GM12878 (cell line): ENCODE measurements around the gene SUSD1. TPM values are rescaled to one million over a fixed set of nuclear protein-coding genes. Genes with fewer than 3 reads are reported as not detected.

ENCODE experiments used
- ATAC-seq: fragments of 200-7000 bp; cut with Tn5 transposase; 3 replicates; pipeline ENCODE4 v1.9.1; 2020; ENCODE audit warnings: mild to moderate bottlenecking, moderate library complexity
- BruUV-seq: library from RNA; stranded (reverse); fragments of 400-500 nt; replicated peaks from 2 replicates; lab custom pipeline; 2021; lab: Mats Ljungman, UMichigan
- CTCF ChIA-PET: fragments of 300-600 bp; sonication (Branson Sonifier 250); formaldehyde crosslinking; extraction: SDS; loops from one replicate; lab custom pipeline; 2021; ENCODE audit warnings: inconsistent platforms; lab: Yijun Ruan, JAX
- POLR2A ChIA-PET: fragments of 350-600 bp; formaldehyde crosslinking; extraction: SDS; loops from one replicate; lab custom pipeline; 2021; ENCODE audit warnings: inconsistent platforms; lab: Charles Lee
- RAD21 ChIA-PET: fragments of 300-600 bp; sonication (Branson Sonifier 250); formaldehyde crosslinking; loops from one replicate; lab custom pipeline; 2023; ENCODE audit warnings: antibody characterized with exemption; ENCODE audit not compliant: unreplicated experiment; lab: Charles Lee
- SMC1A ChIA-PET: fragments of 300-600 bp; sonication (Branson Sonifier 250); formaldehyde crosslinking; loops from one replicate; lab custom pipeline; 2023; ENCODE audit not compliant: unreplicated experiment, uncharacterized antibody; lab: Charles Lee
- DNase-seq: peaks from one replicate; pipeline ENCODE4 v3.0.0-alpha.2; 2011; ENCODE audit warnings: low read depth, low spot score
- FAIRE-seq: peaks from 3 replicates; lab custom pipeline; 2011; peaks lifted over from hg19 to GRCh38; lab: Jason Lieb, UNC
- H2AFZ ChIP-seq: 2 replicates; pipeline ENCODE4 v1.6.0; 2011; ENCODE audit warnings: low read depth, low read length, control low read depth; ENCODE audit not compliant: control insufficient read depth
- H3K27ac ChIP-seq: 2 replicates; pipeline ENCODE4 v1.5.1; 2011; ENCODE audit warnings: control low read depth; ENCODE audit not compliant: control insufficient read depth, insufficient read depth
- H3K27me3 ChIP-seq, 2 experiments: replicated peaks in 1 of 2; 2 replicates each; pipeline versions ENCODE4 v1.6.0 to v1.6.1; 2011; ENCODE audit warnings: low read length in 1 of 2; ENCODE audit not compliant: control insufficient read depth in 2 of 2, insufficient read depth in 2 of 2
- H3K36me3 ChIP-seq, 2 experiments: 2 replicates each; pipeline ENCODE4 v1.5.1; 2011; ENCODE audit warnings: low read length in 1 of 2; ENCODE audit not compliant: control insufficient read depth in 2 of 2, insufficient read depth in 2 of 2
- H3K4me1 ChIP-seq: 2 replicates; pipeline ENCODE4 v1.6.1; 2011; ENCODE audit warnings: mild to moderate bottlenecking, low read length, moderate library complexity, mixed read lengths; ENCODE audit not compliant: control insufficient read depth, insufficient read depth
- H3K4me2 ChIP-seq: 2 replicates; pipeline ENCODE4 v1.6.0; 2011; ENCODE audit warnings: control low read depth; ENCODE audit not compliant: control insufficient read depth, insufficient read depth
- H3K4me3 ChIP-seq: fragments of 200-600 bp; sonication (generic); 2 replicates; pipeline ENCODE4 v1.5.1; 2016
- H3K79me2 ChIP-seq: 2 replicates; pipeline ENCODE4 v1.6.0; 2011; ENCODE audit warnings: low read length; ENCODE audit not compliant: control insufficient read depth, insufficient read depth
- H3K9ac ChIP-seq: 2 replicates; pipeline ENCODE4 v1.8.0; 2011; ENCODE audit warnings: low read length, control low read depth, mixed read lengths; ENCODE audit not compliant: control insufficient read depth, insufficient read depth
- H3K9me3 ChIP-seq: replicated peaks from 3 replicates; pipeline ENCODE4 v1.5.1; 2011; ENCODE audit warnings: mild to moderate bottlenecking, low read length; ENCODE audit not compliant: control insufficient read depth, insufficient read depth
- H4K20me1 ChIP-seq: 2 replicates; pipeline ENCODE4 v1.6.0; 2011; ENCODE audit not compliant: control insufficient read depth, insufficient read depth
- MEF2A ChIP-seq: IDR thresholded peaks from 2 replicates; pipeline ENCODE4 v1.6.1; 2011; ENCODE audit warnings: low read depth, mild to moderate bottlenecking, low read length, moderate library complexity; ENCODE audit not compliant: insufficient read depth
- MEF2B ChIP-seq: fragments of 450-650 bp; IDR thresholded peaks from 2 replicates; pipeline ENCODE4 v1.6.1; 2018; ENCODE audit warnings: mild to moderate bottlenecking, moderate library complexity; ENCODE audit not compliant: partially characterized antibody, poor library complexity, severe bottlenecking
- SIX5 ChIP-seq: IDR thresholded peaks from 2 replicates; pipeline ENCODE4 v1.6.1; 2011; ENCODE audit warnings: mild to moderate bottlenecking, low read depth, low read length, moderate library complexity; ENCODE audit not compliant: severe bottlenecking
- WGBS: methylation state at CpG from one replicate; pipeline ENCODE4 v1.1.6; 2016; ENCODE audit warnings: low lambda C conversion rate; ENCODE audit not compliant: insufficient replicate concordance, insufficient coverage; ENCODE audit errors: missing lambda C conversion rate; 5-methylcytosine and 5-hydroxymethylcytosine counted together
- in situ Hi-C: fragments of 300-500 bp; cut with MboI; formaldehyde crosslinking; loops from 9 replicates; pipeline ENCODE4 v1.14.3; 2018; ENCODE audit warnings: mixed read lengths
- intact Hi-C: fragments of 100-400 bp; cut with micrococcal nuclease; formaldehyde crosslinking; loops from one replicate; pipeline ENCODE4 v1.14.2; 2022; ENCODE audit not compliant: unreplicated experiment
- polyA plus RNA-seq, 11 experiments: library from polyadenylated mRNA; depleted of rRNA in 4 of 11; unstranded in 6 of 11; stranded (reverse) in 5 of 11; fragments of >200 nt; fragmentation: Nextera tagmentation in 4 of 11; fragmentation: Illumina TruSeq in 1 of 11; extraction: Ambion mirVana in 4 of 11; extraction: Trizol in 1 of 11; gene quantifications; 1 replicate in 1 of 11; 2 replicates in 10 of 11; pipeline versions ENCODE4 v1.2.1 to v1.2.3, GENCODE V29; 2011 to 2016; ENCODE audit warnings: inconsistent platforms in 2 of 11, missing spikeins in 2 of 11, low read depth in 1 of 11
- total RNA-seq, 4 experiments: library from RNA; depleted of rRNA in 3 of 4; stranded (reverse); fragments of >200 nt in 3 of 4; fragmentation: Illumina TruSeq in 1 of 4; extraction: Trizol in 1 of 4; gene quantifications; 2 replicates each; pipeline versions ENCODE4 v1.2.1 to v1.2.3, GENCODE V29; 2013 to 2021
- TF ChIP-seq, protein P1 (sequence below): fragments of 450-650 bp; IDR thresholded peaks from 2 replicates; pipeline ENCODE4 v1.6.1; 2017; ENCODE audit warnings: mild to moderate bottlenecking, low read depth, inconsistent platforms; ENCODE audit not compliant: poor library complexity, severe bottlenecking
- TF ChIP-seq, protein P2 (sequence below): fragments of 450-650 bp; formaldehyde crosslinking; IDR thresholded peaks from 2 replicates; pipeline ENCODE4 v1.4.0; 2022; ENCODE audit warnings: mild to moderate bottlenecking, moderate library complexity
- TF ChIP-seq, protein P3 (sequence below): fragments of 450-650 bp; IDR thresholded peaks from 2 replicates; pipeline ENCODE4 v1.6.1; 2016; ENCODE audit warnings: mild to moderate bottlenecking

SUSD1 gene
- total and polyA plus RNA-seq, 10 of the 15 experiments (the other 5 are each of a cell fraction or from before 2014, with no cell fraction given): 6.7 to 20.8 (median 13.2) TPM

DNA sequence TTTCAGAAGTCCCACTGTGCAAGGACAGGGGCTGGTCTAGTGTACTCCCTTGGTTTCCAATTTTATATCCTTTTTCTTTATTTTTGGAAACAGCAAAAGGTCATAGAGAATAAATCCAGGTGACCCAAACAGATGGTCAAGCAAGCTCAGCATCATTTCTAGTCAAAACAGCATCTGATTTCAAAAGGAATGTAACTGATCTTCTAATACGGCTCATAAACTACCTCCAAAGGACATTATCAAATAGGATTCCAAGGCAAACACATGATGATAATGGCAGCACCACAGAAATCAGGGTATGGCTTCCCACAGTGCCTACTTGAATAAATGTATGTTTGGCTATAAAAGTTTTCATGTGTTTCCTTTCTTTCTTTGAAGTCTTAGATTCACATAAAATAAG lies 57.1 kb downstream of the SUSD1 start:
- Histone ChIP-seq H3K27ac (no peak overlapping the region), H3K79me2 (no peaks in the 10 kb centered on the region), H3K36me3 (no peaks in the 10 kb centered on the region), H3K4me1 (no peaks in the 10 kb centered on the region), H3K27me3 (no peaks in the 10 kb centered on the region), H4K20me1 (no peaks in the 10 kb centered on the region), H3K9ac (no peak overlapping the region), H3K9me3 (no peaks in the 10 kb centered on the region), H3K4me2 (no peak overlapping the region), H3K4me3 (no peak overlapping the region), H2AFZ (no peak overlapping the region)
- SMC1A ChIA-PET: no interaction called here
- TF ChIP-seq SIX5: no peak
- TF ChIP-seq MEF2B: no peak
- TF ChIP-seq, protein P1, sequence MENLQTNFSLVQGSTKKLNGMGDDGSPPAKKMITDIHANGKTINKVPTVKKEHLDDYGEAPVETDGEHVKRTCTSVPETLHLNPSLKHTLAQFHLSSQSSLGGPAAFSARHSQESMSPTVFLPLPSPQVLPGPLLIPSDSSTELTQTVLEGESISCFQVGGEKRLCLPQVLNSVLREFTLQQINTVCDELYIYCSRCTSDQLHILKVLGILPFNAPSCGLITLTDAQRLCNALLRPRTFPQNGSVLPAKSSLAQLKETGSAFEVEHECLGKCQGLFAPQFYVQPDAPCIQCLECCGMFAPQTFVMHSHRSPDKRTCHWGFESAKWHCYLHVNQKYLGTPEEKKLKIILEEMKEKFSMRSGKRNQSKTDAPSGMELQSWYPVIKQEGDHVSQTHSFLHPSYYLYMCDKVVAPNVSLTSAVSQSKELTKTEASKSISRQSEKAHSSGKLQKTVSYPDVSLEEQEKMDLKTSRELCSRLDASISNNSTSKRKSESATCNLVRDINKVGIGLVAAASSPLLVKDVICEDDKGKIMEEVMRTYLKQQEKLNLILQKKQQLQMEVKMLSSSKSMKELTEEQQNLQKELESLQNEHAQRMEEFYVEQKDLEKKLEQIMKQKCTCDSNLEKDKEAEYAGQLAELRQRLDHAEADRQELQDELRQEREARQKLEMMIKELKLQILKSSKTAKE: no peak
- no peak for TF ChIP-seq MEF2A
- TF ChIP-seq, protein P2, sequence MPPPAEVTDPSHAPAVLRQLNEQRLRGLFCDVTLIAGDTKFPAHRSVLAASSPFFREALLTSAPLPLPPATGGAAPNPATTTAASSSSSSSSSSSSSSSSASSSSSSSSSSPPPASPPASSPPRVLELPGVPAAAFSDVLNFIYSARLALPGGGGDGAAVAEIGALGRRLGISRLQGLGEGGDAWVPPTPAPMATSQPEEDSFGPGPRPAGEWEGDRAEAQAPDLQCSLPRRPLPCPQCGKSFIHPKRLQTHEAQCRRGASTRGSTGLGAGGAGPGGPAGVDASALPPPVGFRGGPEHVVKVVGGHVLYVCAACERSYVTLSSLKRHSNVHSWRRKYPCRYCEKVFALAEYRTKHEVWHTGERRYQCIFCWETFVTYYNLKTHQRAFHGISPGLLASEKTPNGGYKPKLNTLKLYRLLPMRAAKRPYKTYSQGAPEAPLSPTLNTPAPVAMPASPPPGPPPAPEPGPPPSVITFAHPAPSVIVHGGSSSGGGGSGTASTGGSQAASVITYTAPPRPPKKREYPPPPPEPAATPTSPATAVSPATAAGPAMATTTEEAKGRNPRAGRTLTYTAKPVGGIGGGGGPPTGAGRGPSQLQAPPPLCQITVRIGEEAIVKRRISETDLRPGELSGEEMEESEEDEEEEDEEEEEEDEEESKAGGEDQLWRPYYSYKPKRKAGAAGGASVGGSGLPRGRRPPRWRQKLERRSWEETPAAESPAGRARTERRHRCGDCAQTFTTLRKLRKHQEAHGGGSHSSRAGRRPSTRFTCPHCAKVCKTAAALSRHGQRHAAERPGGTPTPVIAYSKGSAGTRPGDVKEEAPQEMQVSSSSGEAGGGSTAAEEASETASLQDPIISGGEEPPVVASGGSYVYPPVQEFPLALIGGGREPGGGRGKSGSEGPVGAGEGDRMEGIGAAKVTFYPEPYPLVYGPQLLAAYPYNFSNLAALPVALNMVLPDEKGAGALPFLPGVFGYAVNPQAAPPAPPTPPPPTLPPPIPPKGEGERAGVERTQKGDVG (CRISPR knock-in tag): no peak
- TF ChIP-seq, protein P3, sequence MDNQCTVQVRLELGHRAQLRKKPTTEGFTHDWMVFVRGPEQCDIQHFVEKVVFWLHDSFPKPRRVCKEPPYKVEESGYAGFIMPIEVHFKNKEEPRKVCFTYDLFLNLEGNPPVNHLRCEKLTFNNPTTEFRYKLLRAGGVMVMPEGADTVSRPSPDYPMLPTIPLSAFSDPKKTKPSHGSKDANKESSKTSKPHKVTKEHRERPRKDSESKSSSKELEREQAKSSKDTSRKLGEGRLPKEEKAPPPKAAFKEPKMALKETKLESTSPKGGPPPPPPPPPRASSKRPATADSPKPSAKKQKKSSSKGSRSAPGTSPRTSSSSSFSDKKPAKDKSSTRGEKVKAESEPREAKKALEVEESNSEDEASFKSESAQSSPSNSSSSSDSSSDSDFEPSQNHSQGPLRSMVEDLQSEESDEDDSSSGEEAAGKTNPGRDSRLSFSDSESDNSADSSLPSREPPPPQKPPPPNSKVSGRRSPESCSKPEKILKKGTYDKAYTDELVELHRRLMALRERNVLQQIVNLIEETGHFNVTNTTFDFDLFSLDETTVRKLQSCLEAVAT: no peak
- RAD21 ChIA-PET: no interaction called here
- ATAC-seq (no peak), DNase-seq (no peak), FAIRE-seq (no peak)
- WGBS: 100% methylated on average over 1 of the region's 1 CpG
- intact Hi-C loops: no loop called here
- in situ Hi-C loops: no loop called here
- CTCF ChIA-PET: no interaction called here
- BruUV-seq: no TSS peak
- POLR2A ChIA-PET: no interaction called here
